Smooth muscle cell (in vitro differentiated cells): ENCODE data around the gene KDM4C. TPM values are rescaled to one million over a fixed set of nuclear protein-coding genes. Genes with fewer than 3 reads are reported as not detected.

Experiments
- DNase-seq: peaks from one replicate; lab custom pipeline; 2025; ENCODE audit not compliant: unreplicated experiment; lab: John Stamatoyannopoulos, UW
- H2AFZ ChIP-seq: fragments of 200-600 bp; sonication (generic); 2 replicates; pipeline ENCODE4 v1.6.0; 2016; ENCODE audit warnings: antibody characterized with exemption, low read depth, mild to moderate bottlenecking
- H3F3A ChIP-seq: fragments of 200-600 bp; sonication (generic); 2 replicates; pipeline ENCODE4 v1.6.0; 2017; ENCODE audit warnings: antibody characterized with exemption, low read depth
- H3K27ac ChIP-seq: fragments of 200-600 bp; sonication (generic); 2 replicates; pipeline ENCODE4 v1.5.1; 2016; ENCODE audit warnings: low read depth, mild to moderate bottlenecking
- H3K27me3 ChIP-seq: fragments of 200-600 bp; sonication (generic); 2 replicates; pipeline ENCODE4 v1.6.1; 2016; ENCODE audit warnings: low read depth, mild to moderate bottlenecking
- H3K36me3 ChIP-seq: fragments of 200-600 bp; sonication (generic); 2 replicates; pipeline ENCODE4 v1.5.1; 2016; ENCODE audit warnings: low read depth
- H3K4me1 ChIP-seq: fragments of 200-600 bp; sonication (generic); 2 replicates; pipeline ENCODE4 v1.5.1; 2016; ENCODE audit warnings: low read depth
- H3K4me2 ChIP-seq: fragments of 200-600 bp; sonication (generic); 2 replicates; pipeline ENCODE4 v1.6.0; 2016; ENCODE audit warnings: mild to moderate bottlenecking
- H3K4me3 ChIP-seq: fragments of 200-600 bp; sonication (generic); 2 replicates; pipeline ENCODE4 v1.5.1; 2016; ENCODE audit warnings: mild to moderate bottlenecking
- H3K79me2 ChIP-seq: fragments of 200-600 bp; sonication (generic); 2 replicates; pipeline ENCODE4 v1.6.0; 2016; ENCODE audit warnings: low read depth, mild to moderate bottlenecking
- H3K9ac ChIP-seq: fragments of 200-600 bp; sonication (generic); 2 replicates; pipeline ENCODE4 v1.6.0; 2016; ENCODE audit warnings: low read depth
- H3K9me3 ChIP-seq: fragments of 200-600 bp; sonication (generic); replicated peaks from 2 replicates; pipeline ENCODE4 v1.5.1; 2016; ENCODE audit warnings: low read depth
- H4K20me1 ChIP-seq: fragments of 200-600 bp; sonication (generic); 2 replicates; pipeline ENCODE4 v1.6.0; 2016; ENCODE audit warnings: low read depth
- WGBS: methylation state at CpG from one replicate; pipeline ENCODE4 v1.1.7; 2016; ENCODE audit warnings: low lambda C conversion rate; 5-methylcytosine and 5-hydroxymethylcytosine counted together
- polyA plus RNA-seq: library from polyadenylated mRNA; unstranded; fragments of >200 nt; fragmentation: Nextera tagmentation; extraction: Ambion mirVana; gene quantifications from 2 replicates; pipeline ENCODE4 v1.2.1, GENCODE V29; 2016
- total RNA-seq: library from RNA; depleted of rRNA; stranded (reverse); fragments of >200 nt; gene quantifications from 2 replicates; pipeline ENCODE4 v1.2.3, GENCODE V29; 2014
- TF ChIP-seq, protein P1 (sequence below): fragments of 200-600 bp; sonication (generic); IDR thresholded peaks from 2 replicates; pipeline ENCODE4 v1.5.1; 2017; ENCODE audit warnings: borderline replicate concordance, mild to moderate bottlenecking, antibody characterized with exemption; ENCODE audit not compliant: insufficient read depth, poor library complexity, severe bottlenecking

Gene KDM4C
- total and polyA plus RNA-seq, 2 experiments from 2014 or later, result 7.5 to 20.2 TPM

DNA sequence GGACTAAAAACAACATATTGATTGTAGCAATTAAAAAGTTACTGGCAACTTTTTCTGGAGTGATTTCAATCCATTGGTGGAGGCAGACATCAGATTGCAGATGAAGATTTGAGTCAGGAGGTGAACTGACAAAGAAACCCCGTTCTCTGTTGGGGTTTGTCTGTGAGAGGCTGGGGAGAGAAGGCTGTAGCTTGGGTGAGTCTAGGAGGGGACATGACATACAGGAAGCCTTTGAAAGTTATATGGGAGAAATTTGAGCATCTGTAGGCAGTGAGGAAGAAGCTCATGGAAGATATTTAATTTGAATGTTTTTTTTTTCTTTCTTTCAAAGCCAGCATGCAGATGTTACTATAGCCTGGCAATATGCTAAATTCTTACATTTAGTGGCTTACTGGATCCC, 26.0 kb downstream of the KDM4C start:
- peaks cover 28% of the 10 kb centered on the region for H3K79me2 ChIP-seq
- 97% methylated on average over 1 of the region's 1 CpG for WGBS

GRCh38 chr9:6785682-6786081, 27.9 kb downstream of the KDM4C start:
- Histone ChIP-seq H3K36me3 (no peaks in the 10 kb centered on the region), H3K9me3 (no peaks in the 10 kb centered on the region), H3K4me1 (peaks cover 11% of the 10 kb centered on the region), H3K9ac (no peak overlapping the region), H4K20me1 (peaks cover 98% of the 10 kb centered on the region), H3F3A (no peaks in the 10 kb centered on the region), H3K27me3 (no peaks in the 10 kb centered on the region), H3K4me3 (no peak overlapping the region), H3K27ac (no peak overlapping the region), H3K4me2 (no peak overlapping the region), H3K79me2 (peaks cover 30% of the 10 kb centered on the region), H2AFZ (no peak overlapping the region)
- no peak for DNase-seq
- WGBS, result 75% methylated on average over 1 of the region's 1 CpG
- TF ChIP-seq, protein P1, sequence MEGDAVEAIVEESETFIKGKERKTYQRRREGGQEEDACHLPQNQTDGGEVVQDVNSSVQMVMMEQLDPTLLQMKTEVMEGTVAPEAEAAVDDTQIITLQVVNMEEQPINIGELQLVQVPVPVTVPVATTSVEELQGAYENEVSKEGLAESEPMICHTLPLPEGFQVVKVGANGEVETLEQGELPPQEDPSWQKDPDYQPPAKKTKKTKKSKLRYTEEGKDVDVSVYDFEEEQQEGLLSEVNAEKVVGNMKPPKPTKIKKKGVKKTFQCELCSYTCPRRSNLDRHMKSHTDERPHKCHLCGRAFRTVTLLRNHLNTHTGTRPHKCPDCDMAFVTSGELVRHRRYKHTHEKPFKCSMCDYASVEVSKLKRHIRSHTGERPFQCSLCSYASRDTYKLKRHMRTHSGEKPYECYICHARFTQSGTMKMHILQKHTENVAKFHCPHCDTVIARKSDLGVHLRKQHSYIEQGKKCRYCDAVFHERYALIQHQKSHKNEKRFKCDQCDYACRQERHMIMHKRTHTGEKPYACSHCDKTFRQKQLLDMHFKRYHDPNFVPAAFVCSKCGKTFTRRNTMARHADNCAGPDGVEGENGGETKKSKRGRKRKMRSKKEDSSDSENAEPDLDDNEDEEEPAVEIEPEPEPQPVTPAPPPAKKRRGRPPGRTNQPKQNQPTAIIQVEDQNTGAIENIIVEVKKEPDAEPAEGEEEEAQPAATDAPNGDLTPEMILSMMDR, result no peak

More for the DNA sequence above, 26.0 kb downstream of the KDM4C start:
- Histone ChIP-seq H3K9me3 (no peaks in the 10 kb centered on the region), H3K4me1 (peaks cover 23% of the 10 kb centered on the region), H3K36me3 (no peaks in the 10 kb centered on the region), H3K27ac (no peak overlapping the region), H3F3A (no peaks in the 10 kb centered on the region), H3K4me2 (no peak overlapping the region), H3K9ac (no peak overlapping the region), H3K4me3 (no peak overlapping the region), H4K20me1 (peaks cover 100% of the 10 kb centered on the region), H2AFZ (no peak overlapping the region), H3K27me3 (no peaks in the 10 kb centered on the region)
- TF ChIP-seq, protein P1, result no peak
- no peak for DNase-seq

DNA sequence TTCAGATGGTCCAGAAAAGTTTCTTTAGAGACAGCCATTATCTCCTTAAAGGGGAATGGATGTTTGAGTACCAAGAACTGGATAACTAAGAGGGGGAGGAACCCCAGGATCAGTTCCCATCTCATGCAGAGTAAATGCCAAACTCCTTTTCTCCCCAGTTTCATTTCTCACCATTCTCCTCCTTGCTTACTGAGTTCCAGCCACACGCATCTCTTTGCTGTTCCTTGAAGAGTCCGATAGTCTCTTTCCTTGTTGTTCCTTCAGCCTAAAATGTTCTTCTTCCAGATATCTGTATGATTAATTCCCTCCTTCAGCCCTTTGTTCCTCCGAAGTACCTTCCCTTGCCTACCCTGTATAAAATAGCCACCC, 30.0 kb downstream of the KDM4C start:
- H4K20me1 ChIP-seq, result peaks cover 95% of the 10 kb centered on the region
- H3K9me3 ChIP-seq, result no peaks in the 10 kb centered on the region
- no peak overlapping the region for H3K4me2 ChIP-seq
- H3K79me2 ChIP-seq, result peaks cover 21% of the 10 kb centered on the region
- no peaks in the 10 kb centered on the region for H3K36me3 ChIP-seq
- no peak overlapping the region for H2AFZ ChIP-seq
- no peak overlapping the region for H3K9ac ChIP-seq
- no peaks in the 10 kb centered on the region for H3F3A ChIP-seq
- no peak for DNase-seq
- H3K4me1 ChIP-seq, result peaks cover 11% of the 10 kb centered on the region
- WGBS, result 74% methylated on average over 3 of the region's 3 CpGs
- TF ChIP-seq, protein P1, result no peak
- H3K4me3 ChIP-seq, result peak overlapping the region; percentile 9
- H3K27ac ChIP-seq, result no peak overlapping the region
- H3K27me3 ChIP-seq, result no peaks in the 10 kb centered on the region
